HUDEP-2 (cell line): Measurements from ENCODE around the gene SARM1.

Source experiments
- DNase-seq, 76 experiments: peaks; one replicate each; lab custom pipeline; 2025; ENCODE audit not compliant: unreplicated experiment in 76 of 76; lab: John Stamatoyannopoulos, UW

Gene SARM1

DNA sequence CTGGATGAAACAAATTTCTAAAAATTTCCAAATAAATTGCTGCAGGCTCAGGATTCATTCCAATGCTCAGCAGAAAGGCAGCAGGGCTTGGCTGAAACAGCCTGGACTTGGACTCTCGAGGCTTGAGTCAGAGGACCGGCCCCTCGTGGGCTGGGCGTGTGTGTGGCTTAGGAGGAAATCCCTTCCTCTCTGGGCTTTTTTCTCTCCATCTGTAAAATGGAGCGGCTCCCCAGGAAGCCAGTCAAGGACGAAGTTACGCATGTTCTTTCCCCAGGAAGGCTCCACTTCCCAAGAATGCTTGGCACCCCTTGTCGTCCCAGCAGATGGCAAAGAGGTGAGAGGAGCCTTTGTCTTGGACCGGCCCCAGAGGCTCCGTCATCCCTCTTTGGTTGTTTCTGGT, 21.0 kb downstream of the SARM1 start:
- DNase-seq: no peak

DNA sequence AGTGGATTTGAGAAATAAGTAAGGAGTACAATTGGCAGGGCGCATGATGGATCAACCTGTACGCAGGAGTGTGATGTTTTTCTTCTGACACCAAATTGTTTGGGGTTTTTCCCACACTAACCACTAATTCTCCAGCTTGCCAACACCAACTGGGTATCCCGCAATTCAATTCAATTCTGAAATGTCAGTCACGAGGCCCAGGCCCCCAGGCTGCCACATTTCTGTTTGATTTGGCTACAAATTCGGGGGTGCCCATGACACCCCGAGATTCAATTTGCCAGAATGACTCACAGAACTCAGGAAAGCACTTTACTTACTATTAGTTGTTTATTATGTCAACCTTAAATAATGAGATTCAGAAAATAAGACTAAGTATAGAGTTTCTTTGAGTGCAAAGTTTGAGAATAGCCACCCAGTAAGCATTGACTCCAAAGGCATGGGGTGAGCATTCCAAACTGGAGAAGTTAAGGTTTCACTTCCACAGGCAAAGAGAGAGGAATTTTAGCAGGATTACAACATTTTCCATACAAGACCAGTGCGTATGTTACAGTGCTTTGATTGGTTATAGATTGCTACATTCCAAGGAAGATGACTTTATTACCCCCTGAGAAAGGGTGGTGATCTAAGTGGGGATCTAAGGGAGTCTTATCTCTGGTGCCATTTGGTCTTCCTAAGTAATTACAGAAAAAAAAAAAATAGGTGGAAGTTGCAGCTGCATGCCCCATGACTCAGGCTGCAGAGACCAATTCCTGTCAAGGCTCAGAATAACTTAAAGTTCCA, 23.0 kb downstream of the SARM1 start:
- no peak for DNase-seq

DNA sequence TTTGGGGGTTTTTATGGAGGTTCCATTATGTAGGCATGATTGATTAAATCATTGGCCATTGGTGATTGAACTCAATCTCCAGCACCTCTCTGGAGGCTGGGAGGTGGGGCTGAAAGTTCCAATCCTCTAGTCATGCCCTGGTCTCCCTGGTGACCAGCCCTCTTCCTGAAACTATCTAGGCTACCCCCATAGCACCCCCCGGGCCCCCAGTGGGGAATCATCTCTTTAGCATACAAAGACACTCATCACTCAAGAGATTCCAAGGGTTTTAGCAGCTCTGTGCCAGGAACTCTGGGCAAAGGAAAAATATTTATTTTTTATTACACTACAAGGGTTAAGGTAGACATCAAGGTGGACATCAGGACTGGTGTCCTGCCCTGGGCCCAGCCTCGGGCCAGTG, 23.9 kb downstream of the SARM1 start:
- no peak for DNase-seq

DNA sequence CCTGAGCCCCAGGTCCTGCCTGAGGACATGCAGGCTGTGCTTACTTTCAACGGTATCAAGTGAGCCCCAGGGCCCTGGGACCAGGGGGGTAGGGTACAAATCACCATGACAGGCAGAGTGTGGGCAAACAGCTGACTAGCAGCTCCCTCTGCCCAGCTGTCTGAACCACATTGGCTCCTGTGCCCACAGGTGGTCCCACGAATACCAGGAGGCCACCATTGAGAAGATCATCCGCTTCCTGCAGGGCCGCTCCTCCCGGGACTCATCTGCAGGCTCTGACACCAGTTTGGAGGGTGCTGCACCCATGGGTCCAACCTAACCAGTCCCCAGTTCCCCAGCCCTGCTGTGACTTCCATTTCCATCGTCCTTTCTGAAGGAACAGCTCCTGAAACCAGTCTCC, 24.5 kb downstream of the SARM1 start:
- no peak for DNase-seq

DNA sequence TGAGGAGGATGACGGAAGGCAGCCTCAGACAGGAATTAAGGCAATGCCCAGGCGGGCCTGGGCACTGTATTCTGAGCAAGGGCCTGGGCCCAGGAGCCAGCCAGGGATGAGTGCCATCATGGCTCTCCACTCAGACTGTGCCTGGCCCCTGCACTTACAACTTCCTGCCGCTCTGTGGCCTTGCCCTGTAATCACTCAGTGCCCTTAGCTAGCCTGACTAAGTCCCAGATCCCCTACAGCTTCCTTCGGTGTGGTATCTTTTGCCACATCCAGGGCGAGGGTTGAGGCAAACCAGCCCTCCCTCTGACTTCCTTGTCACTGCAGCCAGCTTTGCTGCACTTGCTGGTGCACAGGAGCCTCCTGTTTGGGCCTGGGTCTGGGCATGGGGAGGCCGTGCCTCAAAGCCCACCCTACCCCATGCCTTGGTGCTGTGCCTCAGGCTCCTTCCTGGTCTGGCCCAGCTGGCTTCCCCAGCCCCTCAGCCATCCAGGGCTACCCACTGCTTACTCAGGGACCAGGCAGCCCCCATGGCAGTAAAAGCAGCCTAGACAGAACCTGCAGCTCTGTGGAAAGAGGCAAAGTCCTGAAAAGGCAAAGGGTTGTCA, 25.2 kb downstream of the SARM1 start:
- no peak for DNase-seq

DNA sequence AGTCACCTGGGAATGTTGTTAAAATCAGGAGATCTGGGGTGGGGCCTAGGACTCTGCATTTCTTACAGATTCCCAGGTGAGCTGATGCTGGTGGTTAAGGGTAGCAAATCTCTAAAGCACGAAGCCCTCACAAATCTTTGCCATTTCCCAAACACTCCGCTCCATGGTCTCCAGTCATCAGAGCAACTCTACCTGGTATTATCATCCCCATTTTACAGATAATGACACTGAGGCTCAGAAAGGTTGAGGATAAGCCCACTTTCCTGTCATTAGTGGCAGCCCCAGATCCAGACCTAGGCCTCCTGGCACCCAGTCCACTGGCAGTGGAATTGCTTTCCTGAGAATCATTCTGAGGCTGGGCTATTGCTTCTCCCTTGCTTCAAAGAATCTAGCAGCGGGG, 25.8 kb downstream of the SARM1 start:
- DNase-seq: no peak

DNA sequence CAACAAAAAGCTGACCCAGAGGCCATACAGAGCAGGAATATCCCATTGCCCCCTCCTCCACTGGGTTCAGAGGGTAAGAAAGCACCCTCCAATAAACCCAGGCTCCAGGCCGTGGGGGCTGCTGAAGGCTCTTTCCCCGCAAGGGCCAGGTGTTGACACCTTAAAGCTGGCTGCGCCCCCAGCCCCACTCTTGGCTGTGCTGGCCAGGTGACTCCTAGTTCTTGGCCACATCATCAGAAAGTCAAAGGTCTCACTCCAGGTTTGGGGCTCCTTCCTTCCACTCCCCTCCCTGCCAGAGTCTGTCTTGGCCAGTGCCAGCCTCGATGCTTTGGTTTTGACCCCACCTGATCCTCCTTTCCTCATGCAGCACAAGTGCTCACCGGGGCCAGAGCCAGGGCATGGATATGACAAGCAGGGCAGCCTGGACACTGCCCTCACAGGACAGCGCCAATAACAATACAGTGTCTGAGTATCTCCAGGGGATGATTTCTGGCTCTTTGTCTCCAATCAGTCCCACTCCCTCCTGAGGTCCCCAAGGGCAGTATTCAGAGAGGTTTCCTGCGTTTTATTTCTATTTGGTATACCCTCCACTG, 26.3 kb downstream of the SARM1 start:
- DNase-seq: no peak

DNA sequence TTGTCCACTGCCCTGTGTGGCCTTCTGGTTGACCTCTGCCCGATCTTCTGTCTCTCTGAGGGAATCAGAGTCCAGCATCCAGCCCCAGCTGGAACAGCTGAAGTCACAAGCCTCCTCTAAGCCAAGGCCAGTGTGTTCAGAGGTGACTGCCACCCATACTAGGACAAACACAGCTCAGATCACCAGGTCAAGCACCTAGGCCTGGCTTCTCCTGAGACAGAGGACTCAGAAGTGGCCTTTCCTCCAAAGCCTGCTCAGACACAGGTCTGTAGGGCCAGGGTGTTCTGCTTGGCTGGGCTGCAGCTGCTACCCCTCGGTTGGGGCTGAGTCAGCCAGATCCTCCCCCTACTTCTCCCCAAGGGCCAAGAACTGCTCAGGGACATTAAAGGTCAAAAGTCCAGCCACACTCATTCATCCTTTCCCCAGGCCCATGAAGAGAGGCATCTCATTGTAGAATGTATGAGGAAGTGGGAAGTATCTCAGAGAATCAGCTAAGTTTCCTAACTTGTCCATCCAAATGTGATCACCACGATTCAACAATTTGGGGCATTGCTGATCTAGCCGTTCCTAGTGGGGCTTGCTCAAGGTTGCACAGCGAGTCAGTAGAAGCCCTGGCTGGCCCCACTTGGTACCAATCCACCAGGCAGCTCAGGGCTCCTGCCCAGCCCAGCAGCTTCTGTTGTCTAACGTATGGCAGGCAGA, 26.9 kb downstream of the SARM1 start:
- no peak for DNase-seq

DNA sequence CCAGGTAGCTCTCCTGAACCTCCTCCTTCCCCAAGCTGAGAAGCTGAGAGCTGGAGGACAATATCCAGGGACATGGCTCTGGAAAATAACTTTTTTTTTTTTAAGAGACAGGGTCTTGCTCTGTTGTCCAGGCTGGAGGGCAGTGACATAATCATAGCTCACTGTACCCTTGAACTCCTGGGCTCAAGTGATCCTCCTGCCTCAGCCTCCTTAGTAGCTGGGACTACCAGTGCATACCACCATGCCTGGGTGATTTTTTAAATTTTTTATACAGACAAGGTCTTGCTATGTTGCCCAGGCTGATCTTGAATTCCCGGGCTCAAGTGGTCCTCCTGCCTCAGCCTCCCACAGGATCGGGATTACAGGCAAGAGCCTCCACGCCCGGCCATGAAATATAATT, 28.3 kb downstream of the SARM1 start:
- no peak for DNase-seq

DNA sequence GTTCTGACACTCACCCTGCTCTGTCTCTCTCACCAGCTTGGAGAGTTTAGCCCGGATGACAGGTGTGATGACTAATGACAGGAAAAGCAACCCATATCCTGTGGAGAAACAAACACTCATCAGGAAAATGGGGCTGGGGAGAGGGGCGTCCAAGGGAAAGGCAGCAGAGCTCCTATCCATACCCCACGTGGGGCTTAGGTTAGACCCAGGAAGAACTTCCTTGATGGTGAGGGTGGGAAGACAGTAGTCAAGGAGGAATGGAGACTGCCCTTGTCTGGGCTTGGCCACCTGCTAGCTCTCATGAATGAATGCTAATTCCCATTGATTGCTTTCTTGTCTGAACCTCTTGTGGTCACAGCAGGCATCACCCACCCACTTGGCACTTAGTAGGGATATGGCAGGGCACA, 30.7 kb downstream of the SARM1 start:
- DNase-seq: no peak

DNA sequence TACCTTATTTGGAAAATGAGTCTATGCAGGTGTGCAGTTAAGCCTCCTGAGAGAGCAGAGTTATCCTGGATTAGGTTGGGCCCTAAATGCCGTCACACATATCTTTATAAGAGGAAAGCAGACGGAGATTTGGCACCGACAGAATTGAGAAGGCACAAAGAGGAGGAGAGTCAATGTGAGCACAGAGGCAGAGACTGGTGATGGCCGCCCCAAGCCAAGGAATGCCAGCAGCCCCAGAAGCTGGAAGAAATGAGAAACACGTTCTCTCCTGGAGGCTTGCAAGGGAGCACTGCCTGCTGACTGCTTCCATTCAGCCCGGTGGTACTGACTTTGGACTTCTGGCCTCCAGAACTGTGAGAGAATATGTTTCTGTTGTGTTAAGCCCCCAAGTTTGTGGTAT, 31.4 kb downstream of the SARM1 start:
- DNase-seq: no peak

DNA sequence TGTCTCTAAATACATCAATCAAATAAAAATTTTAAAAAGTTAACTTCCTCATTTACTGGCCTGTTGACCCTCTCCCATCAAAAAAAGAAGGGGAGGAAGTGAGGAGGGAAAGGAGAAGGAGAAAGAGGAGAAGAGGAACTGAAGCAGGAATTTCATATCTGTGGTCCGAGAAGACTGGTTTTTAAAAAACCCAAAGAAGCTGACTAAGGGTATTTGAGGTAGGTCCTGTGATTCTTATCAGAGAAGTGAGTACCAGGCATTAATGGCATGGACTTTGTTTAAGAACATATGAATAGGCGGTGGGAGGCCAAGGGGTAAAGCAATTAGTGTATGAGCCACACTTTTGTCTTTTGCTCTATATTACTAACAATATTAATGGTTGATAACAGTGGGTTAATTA, 32.5 kb downstream of the SARM1 start:
- no peak for DNase-seq

DNA sequence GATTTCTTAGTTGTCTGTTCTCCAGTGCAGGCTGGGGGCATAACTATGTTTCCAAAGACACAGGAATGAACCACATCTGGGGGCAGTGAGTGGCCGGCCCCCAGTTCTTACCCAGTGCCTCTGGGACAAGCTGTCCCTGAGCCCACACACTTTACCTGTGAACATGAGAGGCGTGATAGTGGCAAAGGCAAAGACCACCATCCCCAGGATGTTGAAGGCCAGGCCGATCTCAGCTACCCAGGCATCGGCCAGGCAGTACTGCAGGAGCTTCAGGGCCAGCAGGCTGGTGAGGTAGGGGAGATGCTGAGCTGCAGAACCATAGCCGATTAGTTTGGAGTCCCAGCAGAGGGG, 32.9 kb downstream of the SARM1 start:
- DNase-seq: no peak

DNA sequence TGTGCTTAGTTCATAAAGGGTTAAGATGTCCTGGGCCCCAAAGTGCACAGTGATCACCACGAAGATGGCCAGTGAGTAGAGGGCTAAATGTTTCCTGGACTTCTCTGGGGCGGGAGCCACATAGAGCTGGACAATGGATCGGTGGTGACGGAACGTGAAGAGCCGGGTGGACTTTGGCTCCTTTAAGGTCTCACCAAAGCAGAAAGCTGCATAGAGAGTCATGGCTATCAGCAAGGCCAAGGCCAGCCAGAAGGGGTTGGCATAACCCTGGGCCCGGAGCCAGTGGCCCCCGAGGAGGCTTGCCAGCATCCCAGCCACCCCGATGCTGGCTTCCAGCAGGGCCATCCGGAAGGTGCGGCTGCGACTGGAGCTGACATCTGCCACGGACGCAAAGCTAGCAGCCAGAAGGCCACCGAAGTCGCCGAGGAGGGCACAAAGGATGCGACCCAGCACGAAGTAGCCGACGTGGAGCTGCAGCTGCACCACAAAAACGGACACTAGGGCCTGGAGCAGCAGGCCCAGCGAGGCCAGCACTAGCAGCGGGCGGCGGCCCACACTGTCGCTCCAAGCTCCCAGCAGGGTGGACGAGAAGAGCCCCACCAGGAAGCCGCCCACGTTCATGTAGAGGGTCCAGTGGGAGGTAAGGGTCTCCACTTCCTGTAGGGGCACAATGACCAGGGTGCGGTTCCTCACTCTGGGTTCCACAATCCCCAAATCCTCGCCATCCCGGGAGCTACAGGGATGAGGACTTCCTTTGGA, 33.5 kb downstream of the SARM1 start:
- DNase-seq: no peak

DNA sequence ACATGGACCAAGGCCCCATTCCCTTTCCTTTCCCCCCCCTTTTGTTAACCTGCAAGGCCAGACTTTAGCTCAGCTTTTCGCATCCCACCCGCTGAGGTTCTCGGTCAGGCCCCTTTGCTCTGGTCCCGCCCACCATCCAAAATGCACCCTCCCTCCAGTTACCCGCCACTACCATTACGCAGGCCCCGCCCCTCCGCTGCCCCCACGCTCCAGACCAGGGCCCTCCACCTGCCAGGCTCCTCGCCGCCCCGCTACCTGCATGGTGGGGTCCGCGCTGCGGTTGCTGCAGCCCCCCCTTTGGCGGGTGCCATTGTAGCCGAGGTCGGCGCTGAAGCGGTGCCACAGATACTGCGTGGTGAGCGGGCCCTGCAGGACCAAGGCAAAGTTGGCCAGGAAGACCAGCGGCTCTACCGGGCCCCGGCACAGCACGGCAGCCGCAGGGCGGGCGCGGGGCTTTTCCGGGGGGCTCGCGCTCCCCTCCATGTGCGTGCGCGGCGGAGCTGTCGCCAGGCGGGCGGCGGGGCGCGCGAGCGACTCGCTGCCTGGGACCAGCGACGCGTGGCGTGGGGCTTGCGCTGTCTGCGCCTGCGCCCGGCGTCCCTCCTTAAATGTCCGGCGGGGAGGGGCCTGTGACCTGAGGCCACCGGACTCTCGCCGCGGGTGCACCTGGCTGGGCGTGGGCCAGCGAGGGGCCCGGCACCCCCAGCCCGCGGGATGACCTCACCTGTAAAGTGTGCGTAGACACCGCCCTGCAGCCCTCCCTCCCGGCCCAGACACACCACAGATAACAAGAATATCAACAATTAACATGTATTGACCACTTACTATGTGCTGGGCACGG, 34.4 kb downstream of the SARM1 start, which contains the start of gene SLC46A1:
Gene SLC46A1, minus strand, starts transcription at position 581 of the 841 bp plus-strand sequence. Its CDS starts 98 bp downstream, at position 483.
- peak in 15 of 76 experiments; percentile 1 to 30 (median 20) for DNase-seq

DNA sequence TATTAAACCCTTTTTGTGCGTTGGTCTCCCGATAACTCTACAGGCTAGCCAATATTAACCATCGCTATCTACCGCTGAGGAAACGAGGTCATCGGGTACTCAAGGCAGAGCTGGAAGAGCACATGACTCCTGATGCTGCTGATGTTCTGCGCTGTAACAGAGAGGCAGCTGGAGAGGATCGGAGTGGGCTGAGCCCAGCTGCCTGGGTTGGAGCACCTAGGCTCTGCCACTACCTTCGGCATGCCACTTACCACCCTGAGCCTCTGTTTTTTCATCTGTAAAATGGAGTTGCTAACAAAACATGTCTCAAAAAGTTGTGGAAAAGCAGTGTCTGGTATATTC, 35.0 kb downstream of the SARM1 start:
- no peak for DNase-seq

DNA sequence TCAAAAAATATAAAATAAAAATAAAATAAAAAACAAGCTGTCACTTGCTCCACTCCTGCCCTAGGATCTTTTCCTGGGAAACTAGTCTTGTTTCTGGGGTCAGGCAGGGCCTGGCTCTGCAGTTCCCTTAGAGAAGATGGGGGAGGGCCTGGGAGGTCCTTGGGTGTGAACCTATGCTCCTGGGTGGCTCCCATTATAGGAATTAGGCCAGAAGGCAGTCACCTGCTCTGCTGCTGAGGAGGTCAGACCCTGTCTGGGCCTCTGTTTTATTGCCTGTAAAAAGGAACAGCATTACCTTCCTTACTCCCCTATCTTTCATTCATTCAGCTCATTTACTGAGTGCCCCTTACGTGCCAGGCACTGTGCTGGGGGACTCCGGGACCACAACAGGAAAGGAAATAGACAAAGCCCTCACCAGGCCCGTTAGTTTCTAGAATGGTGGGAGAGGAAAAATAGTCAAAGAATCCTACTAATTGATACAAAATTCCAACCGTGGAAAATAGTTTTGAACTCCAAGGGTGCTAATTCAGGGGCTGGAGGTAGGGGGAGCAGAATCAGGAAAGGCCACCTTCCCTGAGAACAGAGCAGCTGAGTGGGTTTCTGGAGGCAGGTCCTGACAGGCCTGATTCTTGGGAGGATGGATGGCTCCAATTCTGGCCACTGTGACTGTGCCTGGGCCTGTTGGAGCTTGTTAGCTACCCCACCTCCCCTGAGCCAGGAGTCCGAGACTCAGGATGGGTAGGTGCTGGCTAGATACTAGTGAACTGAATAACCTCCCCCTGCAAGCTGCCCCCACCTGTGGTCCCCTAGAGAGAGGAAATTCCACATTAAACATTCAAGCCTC, 35.9 kb downstream of the SARM1 start:
- DNase-seq: no peak

DNA sequence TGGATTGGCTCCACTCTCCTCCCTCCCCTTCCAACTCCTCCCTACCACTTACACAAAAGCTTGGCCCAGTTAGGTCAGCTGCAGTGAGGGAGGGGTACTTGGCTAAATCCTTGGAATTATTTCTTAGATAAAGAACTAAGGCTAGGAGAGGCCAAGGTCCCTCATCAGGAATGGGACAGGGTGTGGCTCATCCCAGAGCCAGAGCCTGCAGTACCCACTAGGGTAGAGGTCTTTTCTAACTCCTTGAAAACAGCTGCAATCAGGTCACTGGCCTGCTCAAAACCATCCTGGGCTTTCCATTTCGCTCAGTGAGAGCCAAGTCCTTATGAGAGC, 36.4 kb downstream of the SARM1 start:
- DNase-seq: no peak

DNA sequence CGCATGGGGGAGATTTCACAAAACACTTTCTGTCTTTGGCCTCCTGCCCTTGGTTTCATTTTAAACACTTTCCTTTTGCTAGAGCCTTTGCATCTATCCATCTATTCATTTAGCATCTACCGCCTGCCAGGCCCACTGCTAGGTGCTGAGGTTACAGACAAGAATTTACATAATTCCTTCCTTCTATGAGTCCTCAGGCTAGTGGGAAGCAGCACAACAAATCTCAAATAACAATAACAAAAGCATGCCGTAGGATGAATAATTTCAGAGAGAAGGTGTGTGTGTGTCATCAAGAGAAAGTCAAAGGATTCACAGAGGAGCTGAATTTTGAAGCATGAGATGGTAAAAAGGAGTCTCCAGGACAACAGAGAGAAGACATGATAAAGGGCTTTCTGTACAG, 40.6 kb downstream of the SARM1 start:
- no peak for DNase-seq
